DND-41 (cell line): ENCODE measurements around the gene SMIM21.

Experiments used
- ATAC-seq: fragments of 200-7000 bp; cut with Tn5 transposase; 3 replicates; pipeline ENCODE4 v1.9.1; 2021; ENCODE audit warnings: low read depth; ENCODE audit not compliant: insufficient read depth
- DNase-seq: peaks from one replicate; pipeline ENCODE4 v3.0.0-alpha.2; 2020
- H2AFZ ChIP-seq: 2 replicates; pipeline ENCODE4 v1.6.0; 2012; ENCODE audit warnings: low read depth, low read length
- H3K27ac ChIP-seq: 2 replicates; pipeline ENCODE4 v1.5.1; 2012; ENCODE audit warnings: low read length, inconsistent platforms
- H3K27me3 ChIP-seq: fragments of 200-600 bp; sonication (generic); 2 replicates; pipeline ENCODE4 v1.6.0; 2012; ENCODE audit warnings: low read length, mild to moderate bottlenecking, inconsistent platforms; ENCODE audit not compliant: insufficient read depth, poor library complexity
- H3K36me3 ChIP-seq: 2 replicates; pipeline ENCODE4 v1.5.1; 2012; ENCODE audit warnings: low read length, inconsistent platforms; ENCODE audit not compliant: insufficient read depth
- H3K4me1 ChIP-seq: 2 replicates; pipeline ENCODE4 v1.5.1; 2012; ENCODE audit warnings: mild to moderate bottlenecking, low read length; ENCODE audit not compliant: insufficient read depth
- H3K4me2 ChIP-seq: 2 replicates; pipeline ENCODE4 v1.6.0; 2012; ENCODE audit warnings: mild to moderate bottlenecking, moderate library complexity, low read length, inconsistent platforms; ENCODE audit not compliant: insufficient read depth
- H3K4me3 ChIP-seq, 2 experiments: fragments of 200-600 bp in 1 of 2; shearing (Covaris generic) in 1 of 2; 2 replicates each; pipeline ENCODE4 v1.5.1; 2012 to 2016; ENCODE audit warnings: inconsistent platforms in 2 of 2, low read length in 2 of 2, mild to moderate bottlenecking in 2 of 2, low read depth in 1 of 2, moderate library complexity in 1 of 2
- H3K79me2 ChIP-seq: 2 replicates; pipeline ENCODE4 v1.6.0; 2012; ENCODE audit warnings: low read length, inconsistent platforms; ENCODE audit not compliant: insufficient read depth
- H3K9ac ChIP-seq: 2 replicates; pipeline ENCODE4 v1.6.0; 2012; ENCODE audit warnings: low read depth, mild to moderate bottlenecking, inconsistent platforms, low read length, moderate library complexity
- H3K9me3 ChIP-seq: 2 replicates; pipeline ENCODE4 v1.5.1; 2012; ENCODE audit warnings: low read length, moderate library complexity, mild to moderate bottlenecking, inconsistent platforms; ENCODE audit not compliant: insufficient read depth, severe bottlenecking
- H4K20me1 ChIP-seq: 2 replicates; pipeline ENCODE4 v1.6.0; 2012; ENCODE audit warnings: low read length; ENCODE audit not compliant: insufficient read depth
- EZH2 ChIP-seq: IDR thresholded peaks from 3 replicates; pipeline ENCODE4 v1.6.1; 2012; ENCODE audit warnings: borderline replicate concordance, low read depth, mild to moderate bottlenecking, moderate library complexity, low read length, inconsistent platforms; ENCODE audit not compliant: severe bottlenecking
- TF ChIP-seq, protein P1 (sequence below): IDR thresholded peaks from 2 replicates; pipeline ENCODE4 v1.5.1; 2012; ENCODE audit warnings: borderline replicate concordance, low read length, moderate library complexity, mild to moderate bottlenecking; ENCODE audit not compliant: poor library complexity, severe bottlenecking; ENCODE audit errors: extremely low read depth

Gene SMIM21

DNA sequence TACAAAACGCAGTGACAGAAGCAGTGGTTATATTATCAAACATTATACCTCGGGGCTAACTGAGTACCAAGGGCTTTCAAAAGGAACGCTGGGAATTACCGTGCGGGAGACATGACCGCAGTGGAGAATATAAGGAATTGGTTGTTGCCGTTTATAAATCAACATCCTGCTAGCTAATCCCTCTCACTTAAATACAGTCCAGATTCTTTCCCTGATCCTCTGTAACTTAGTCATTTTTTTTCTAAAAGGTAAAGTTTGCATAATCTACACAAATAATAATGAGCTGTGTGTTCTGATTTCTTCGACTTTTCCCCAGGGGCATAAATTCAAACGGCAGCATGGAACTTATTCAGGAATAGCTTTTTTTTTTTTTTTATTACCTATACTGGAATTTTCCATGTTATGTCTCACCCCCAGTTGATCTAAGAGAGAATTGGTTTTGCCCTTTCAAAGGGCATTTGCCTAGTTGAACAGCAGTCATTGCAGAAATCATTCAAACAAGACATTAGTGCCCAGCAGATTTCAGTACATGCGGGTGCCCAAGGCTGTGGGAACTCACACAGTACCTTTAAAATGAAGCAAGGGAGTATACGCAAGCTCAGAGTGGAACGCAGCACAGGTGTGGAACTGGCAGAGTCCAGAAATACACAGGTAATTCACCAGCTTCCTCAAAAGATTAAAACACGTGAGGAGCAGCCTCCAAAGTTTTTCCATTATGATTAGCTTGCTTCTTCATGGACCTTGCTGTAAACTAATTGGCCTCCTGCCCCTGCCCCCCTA lies 63.9 kb downstream of the SMIM21 start:
- DNase-seq = no peak
- H3K27me3 ChIP-seq = no peaks in the 10 kb centered on the region
- no peak for TF ChIP-seq EZH2
- TF ChIP-seq, protein P1, sequence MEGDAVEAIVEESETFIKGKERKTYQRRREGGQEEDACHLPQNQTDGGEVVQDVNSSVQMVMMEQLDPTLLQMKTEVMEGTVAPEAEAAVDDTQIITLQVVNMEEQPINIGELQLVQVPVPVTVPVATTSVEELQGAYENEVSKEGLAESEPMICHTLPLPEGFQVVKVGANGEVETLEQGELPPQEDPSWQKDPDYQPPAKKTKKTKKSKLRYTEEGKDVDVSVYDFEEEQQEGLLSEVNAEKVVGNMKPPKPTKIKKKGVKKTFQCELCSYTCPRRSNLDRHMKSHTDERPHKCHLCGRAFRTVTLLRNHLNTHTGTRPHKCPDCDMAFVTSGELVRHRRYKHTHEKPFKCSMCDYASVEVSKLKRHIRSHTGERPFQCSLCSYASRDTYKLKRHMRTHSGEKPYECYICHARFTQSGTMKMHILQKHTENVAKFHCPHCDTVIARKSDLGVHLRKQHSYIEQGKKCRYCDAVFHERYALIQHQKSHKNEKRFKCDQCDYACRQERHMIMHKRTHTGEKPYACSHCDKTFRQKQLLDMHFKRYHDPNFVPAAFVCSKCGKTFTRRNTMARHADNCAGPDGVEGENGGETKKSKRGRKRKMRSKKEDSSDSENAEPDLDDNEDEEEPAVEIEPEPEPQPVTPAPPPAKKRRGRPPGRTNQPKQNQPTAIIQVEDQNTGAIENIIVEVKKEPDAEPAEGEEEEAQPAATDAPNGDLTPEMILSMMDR = no peak
- no peak for ATAC-seq
- no peaks in the 10 kb centered on the region for H3K36me3 ChIP-seq
- H3K4me3 ChIP-seq = no peak overlapping the region
- H3K4me1 ChIP-seq = no peaks in the 10 kb centered on the region
- no peak overlapping the region for H3K4me2 ChIP-seq
- H3K27ac ChIP-seq = no peak overlapping the region
- no peak overlapping the region for H3K9ac ChIP-seq
- H3K9me3 ChIP-seq = no peaks in the 10 kb centered on the region
- H2AFZ ChIP-seq = no peak overlapping the region
- H3K79me2 ChIP-seq = no peaks in the 10 kb centered on the region
- H4K20me1 ChIP-seq = no peaks in the 10 kb centered on the region

GRCh38 chr18:75362435-75362834 lies 65.1 kb downstream of the SMIM21 start:
- no peak overlapping the region for H3K4me3 ChIP-seq
- no peaks in the 10 kb centered on the region for H3K27me3 ChIP-seq
- H3K79me2 ChIP-seq = no peaks in the 10 kb centered on the region
- DNase-seq (no peak), ATAC-seq (no peak)
- no peaks in the 10 kb centered on the region for H4K20me1 ChIP-seq
- TF ChIP-seq, protein P1 = no peak
- TF ChIP-seq EZH2 = no peak
- no peak overlapping the region for H2AFZ ChIP-seq
- H3K4me1 ChIP-seq = no peaks in the 10 kb centered on the region
- no peaks in the 10 kb centered on the region for H3K9me3 ChIP-seq
- H3K27ac ChIP-seq = no peak overlapping the region
- no peaks in the 10 kb centered on the region for H3K36me3 ChIP-seq
- H3K4me2 ChIP-seq = no peak overlapping the region
- H3K9ac ChIP-seq = no peak overlapping the region

DNA sequence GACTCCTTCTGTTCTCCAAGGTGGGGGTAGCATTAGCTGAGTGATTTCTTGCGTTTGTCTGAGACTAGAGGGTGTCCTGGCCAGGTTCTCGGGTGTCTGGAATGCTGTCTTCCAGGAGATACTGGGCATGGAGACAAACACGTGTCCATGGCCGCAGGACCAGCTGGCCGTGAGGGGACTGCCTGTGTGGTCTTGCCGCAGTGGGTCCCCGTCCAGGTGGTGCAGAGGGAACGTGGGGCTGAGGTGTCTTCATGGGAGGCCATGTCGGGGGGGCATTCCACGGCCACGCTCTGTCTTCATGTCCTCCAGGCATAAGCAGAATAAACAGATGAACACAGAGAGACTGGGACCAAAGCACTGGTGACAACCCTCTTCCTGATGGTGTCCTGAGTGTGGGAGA lies 66.6 kb downstream of the SMIM21 start:
- TF ChIP-seq, protein P1 = no peak
- no peak for TF ChIP-seq EZH2
- ATAC-seq = no peak

DNA sequence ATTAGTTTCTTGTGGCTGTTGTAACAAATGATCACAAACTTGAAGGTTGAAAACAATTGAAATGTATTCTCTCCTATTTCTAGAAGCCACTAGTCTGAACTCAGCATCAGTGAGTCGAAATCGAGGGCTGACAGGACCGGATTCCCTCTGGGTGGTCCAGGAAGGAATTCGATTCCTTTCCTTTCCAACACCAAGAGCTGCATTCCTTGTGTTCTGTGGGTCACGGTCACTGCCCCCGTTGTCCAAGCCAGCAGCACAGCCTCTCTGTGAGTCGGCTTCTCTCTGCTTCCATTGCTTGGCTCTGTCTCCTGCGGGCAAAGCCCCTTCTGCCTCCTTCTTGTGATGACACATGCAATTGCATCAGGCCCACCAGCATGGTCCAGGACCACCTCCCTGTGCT lies 67.3 kb downstream of the SMIM21 start:
- H4K20me1 ChIP-seq = no peaks in the 10 kb centered on the region
- H3K79me2 ChIP-seq = no peaks in the 10 kb centered on the region
- H3K9me3 ChIP-seq = no peaks in the 10 kb centered on the region
- H3K4me3 ChIP-seq = no peak overlapping the region
- no peaks in the 10 kb centered on the region for H3K27me3 ChIP-seq
- H3K4me2 ChIP-seq = no peak overlapping the region
- TF ChIP-seq, protein P1 = no peak
- no peak for TF ChIP-seq EZH2
- ATAC-seq (no peak), DNase-seq (no peak)
- H2AFZ ChIP-seq = no peak overlapping the region
- H3K4me1 ChIP-seq = no peaks in the 10 kb centered on the region
- H3K36me3 ChIP-seq = no peaks in the 10 kb centered on the region
- H3K9ac ChIP-seq = no peak overlapping the region
- H3K27ac ChIP-seq = no peak overlapping the region

More for the DNA sequence above, 66.6 kb downstream of the SMIM21 start:
- Histone ChIP-seq H3K27ac (no peak overlapping the region), H3K27me3 (no peaks in the 10 kb centered on the region), H3K4me1 (no peaks in the 10 kb centered on the region), H3K9me3 (no peaks in the 10 kb centered on the region), H3K4me3 (no peak overlapping the region), H4K20me1 (no peaks in the 10 kb centered on the region), H3K79me2 (no peaks in the 10 kb centered on the region), H3K9ac (no peak overlapping the region), H3K4me2 (no peak overlapping the region), H2AFZ (no peak overlapping the region), H3K36me3 (no peaks in the 10 kb centered on the region)
- DNase-seq = no peak
